MCF 10A (cell line): ENCODE data around the gene ME2. TPM values are rescaled to one million over a fixed set of nuclear protein-coding genes. Genes with fewer than 3 reads are reported as not detected.
"Not testable (repeated sequence)": the region's sequence is repeated elsewhere in the genome, so short reads cannot be mapped to it uniquely, and the experiment has no call there.

Experiments
- BruUV-seq: library from RNA; stranded (reverse); fragments of 400-500 nt; replicated peaks from 2 replicates; lab custom pipeline; 2021; lab: Mats Ljungman, UMichigan
- CTCF ChIA-PET: fragments of 300-600 bp; sonication (Branson Sonifier 250); formaldehyde crosslinking; extraction: SDS; loops from one replicate; lab custom pipeline; 2021; ENCODE audit warnings: antibody characterized with exemption, inconsistent platforms; lab: Yijun Ruan, JAX
- POLR2A ChIA-PET: fragments of 300-600, 350-650 bp; sonication (Branson Sonifier 250); formaldehyde crosslinking; extraction: SDS; loops from one replicate; lab custom pipeline; 2020; ENCODE audit warnings: antibody characterized with exemption, inconsistent platforms; lab: Yijun Ruan, JAX
- DNase-seq: peaks from one replicate; pipeline ENCODE4 v3.0.0-alpha.2; 2018; ENCODE audit not compliant: unreplicated experiment
- H3K27ac Mint-ChIP-seq: one replicate; pipeline ENCODE4 v1.8.0; 2022; ENCODE audit warnings: mild to moderate bottlenecking, low read depth, mixed read lengths; ENCODE audit not compliant: unreplicated experiment
- H3K27me3 Mint-ChIP-seq: one replicate; pipeline ENCODE4 v1.8.0; 2022; ENCODE audit warnings: mixed read lengths; ENCODE audit not compliant: insufficient read depth, unreplicated experiment
- H3K36me3 Mint-ChIP-seq: one replicate; pipeline ENCODE4 v1.8.0; 2022; ENCODE audit warnings: mild to moderate bottlenecking, moderate library complexity, mixed read lengths; ENCODE audit not compliant: insufficient read depth, unreplicated experiment
- H3K4me1 Mint-ChIP-seq: one replicate; pipeline ENCODE4 v1.8.0; 2022; ENCODE audit warnings: mixed read lengths; ENCODE audit not compliant: insufficient read depth, unreplicated experiment
- H3K4me3 Mint-ChIP-seq: one replicate; pipeline ENCODE4 v1.8.0; 2022; ENCODE audit warnings: mild to moderate bottlenecking, moderate library complexity, mixed read lengths; ENCODE audit not compliant: unreplicated experiment
- H3K9me3 Mint-ChIP-seq: one replicate; pipeline ENCODE4 v1.8.0; 2022; ENCODE audit warnings: mixed read lengths; ENCODE audit not compliant: unreplicated experiment
- intact Hi-C: fragments of 100-400 bp; cut with micrococcal nuclease; formaldehyde crosslinking; loops from 2 replicates; pipeline ENCODE4 v1.14.1; 2022
- total RNA-seq: library from RNA; stranded (reverse); gene quantifications from 2 replicates; pipeline ENCODE4 v1.2.3, GENCODE V29; 2022
- TF ChIP-seq, protein P1 (sequence below): fragments of 200-600 bp; IDR thresholded peaks from one replicate; pipeline ENCODE4 v1.8.0; 2022; ENCODE audit warnings: antibody characterized with exemption, mild to moderate bottlenecking; ENCODE audit not compliant: unreplicated experiment

ME2 gene
- total RNA-seq, 1 experiment from 2014 or later = 64.8 TPM

DNA sequence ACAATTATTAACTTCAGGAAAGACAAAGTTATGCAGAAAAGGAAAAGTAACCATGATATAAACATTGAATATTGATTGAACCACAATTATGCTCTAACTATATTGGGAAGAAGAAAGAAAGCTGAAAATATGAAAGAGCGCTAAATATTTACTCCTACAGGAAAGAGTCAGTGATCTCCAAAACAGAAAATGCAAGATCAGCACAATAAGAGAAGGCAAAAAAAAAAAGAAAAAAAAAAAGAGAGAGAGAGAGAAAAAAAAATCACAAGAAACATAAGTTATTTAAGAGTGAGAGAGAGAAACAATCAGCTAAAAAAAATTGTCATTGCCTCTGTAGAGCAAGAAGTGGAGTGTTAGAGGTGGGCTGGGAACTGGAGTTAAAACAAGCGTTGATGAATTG is 60.0 kb downstream of the ME2 start:
- no peak overlapping the region for H3K27ac Mint-ChIP-seq
- CTCF ChIA-PET = interaction anchor here (1.1 kb wide), 1 partner anchor 357 kb away, joined by 5 read pairs; no protein-coding TSS in a partner anchor

DNA sequence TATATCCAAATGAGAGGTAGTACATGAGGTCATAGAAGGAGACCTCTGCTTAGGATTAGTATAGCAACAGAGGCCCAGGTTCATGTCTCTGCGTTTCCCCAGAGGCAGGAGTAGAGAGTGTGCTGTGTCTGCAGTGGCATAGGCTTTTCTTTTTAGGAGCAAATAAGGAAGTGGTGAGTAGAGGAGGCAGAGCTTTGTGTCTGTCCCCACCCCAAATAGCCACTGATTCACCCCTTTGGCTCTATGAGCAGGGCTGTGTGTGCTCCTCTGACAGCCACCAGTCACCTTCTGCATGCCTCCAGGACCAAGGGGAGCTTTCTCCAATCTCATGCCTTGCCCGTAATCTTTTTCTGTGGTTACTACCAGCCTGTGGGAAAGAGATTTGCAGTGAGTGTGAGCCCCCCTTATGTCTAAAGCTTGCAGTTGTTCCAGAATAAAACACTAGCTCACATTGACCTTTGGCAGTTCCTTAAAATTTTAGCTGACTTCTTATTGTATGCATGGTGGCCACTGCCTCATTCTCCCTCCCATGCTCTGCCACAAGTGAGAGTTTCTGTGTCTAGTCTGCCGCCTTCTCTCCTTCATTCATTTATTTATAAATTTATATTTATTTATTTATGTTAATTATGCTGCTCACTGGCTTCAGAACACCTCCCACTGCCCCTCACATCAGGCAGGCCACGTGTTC is 65.5 kb downstream of the ME2 start:
- TF ChIP-seq, protein P1, sequence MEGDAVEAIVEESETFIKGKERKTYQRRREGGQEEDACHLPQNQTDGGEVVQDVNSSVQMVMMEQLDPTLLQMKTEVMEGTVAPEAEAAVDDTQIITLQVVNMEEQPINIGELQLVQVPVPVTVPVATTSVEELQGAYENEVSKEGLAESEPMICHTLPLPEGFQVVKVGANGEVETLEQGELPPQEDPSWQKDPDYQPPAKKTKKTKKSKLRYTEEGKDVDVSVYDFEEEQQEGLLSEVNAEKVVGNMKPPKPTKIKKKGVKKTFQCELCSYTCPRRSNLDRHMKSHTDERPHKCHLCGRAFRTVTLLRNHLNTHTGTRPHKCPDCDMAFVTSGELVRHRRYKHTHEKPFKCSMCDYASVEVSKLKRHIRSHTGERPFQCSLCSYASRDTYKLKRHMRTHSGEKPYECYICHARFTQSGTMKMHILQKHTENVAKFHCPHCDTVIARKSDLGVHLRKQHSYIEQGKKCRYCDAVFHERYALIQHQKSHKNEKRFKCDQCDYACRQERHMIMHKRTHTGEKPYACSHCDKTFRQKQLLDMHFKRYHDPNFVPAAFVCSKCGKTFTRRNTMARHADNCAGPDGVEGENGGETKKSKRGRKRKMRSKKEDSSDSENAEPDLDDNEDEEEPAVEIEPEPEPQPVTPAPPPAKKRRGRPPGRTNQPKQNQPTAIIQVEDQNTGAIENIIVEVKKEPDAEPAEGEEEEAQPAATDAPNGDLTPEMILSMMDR = no peak
- Mint-ChIP-seq H3K27me3 (no peaks in the 10 kb centered on the region), H3K4me1 (no peaks in the 10 kb centered on the region), H3K27ac (no peak overlapping the region), H3K36me3 (peaks cover 33% of the 10 kb centered on the region), H3K9me3 (no peaks in the 10 kb centered on the region), H3K4me3 (no peak overlapping the region)
- intact Hi-C loops = no loop called here
- BruUV-seq = no TSS peak
- POLR2A ChIA-PET = interaction anchor here (0.6 to 1.7 kb wide), 2 partner anchors 11 to 1215 kb away, joined by 3 to 6 read pairs; no protein-coding TSS in a partner anchor
- CTCF ChIA-PET = no interaction called here
- no peak for DNase-seq

More for the DNA sequence above, 60.0 kb downstream of the ME2 start:
- BruUV-seq = no TSS peak
- TF ChIP-seq, protein P1 = no peak
- no peak for DNase-seq
- no peaks in the 10 kb centered on the region for H3K27me3 Mint-ChIP-seq
- H3K9me3 Mint-ChIP-seq = no peaks in the 10 kb centered on the region
- POLR2A ChIA-PET = interaction anchor here (0.9 to 1.2 kb wide), 2 partner anchors 10 to 29 kb away, joined by 3 to 9 read pairs; partner anchors contain the start of gene ELAC1
- H3K4me3 Mint-ChIP-seq = no peak overlapping the region
- intact Hi-C loops = no loop called here
- no peaks in the 10 kb centered on the region for H3K4me1 Mint-ChIP-seq
- peaks cover 45% of the 10 kb centered on the region for H3K36me3 Mint-ChIP-seq

DNA sequence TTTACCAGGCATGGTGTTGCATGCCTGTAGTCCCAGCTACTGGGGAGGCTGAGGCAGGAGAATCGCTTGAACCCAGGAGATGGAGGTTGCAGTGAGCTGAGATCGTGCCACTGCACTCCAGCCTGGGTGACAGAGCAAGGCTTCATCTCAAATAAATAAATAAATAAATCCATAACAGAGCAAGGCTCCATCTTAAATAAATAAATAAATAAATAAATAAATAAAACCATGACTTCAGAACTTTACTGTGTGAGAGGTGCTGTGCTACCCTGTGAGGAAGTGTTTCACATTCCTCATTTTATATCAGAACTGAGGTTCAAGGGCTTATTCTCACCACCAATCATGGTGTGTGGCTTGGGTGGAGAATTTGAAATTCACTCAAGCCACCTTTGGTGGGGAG is 67.0 kb downstream of the ME2 start:
- peaks cover 29% of the 10 kb centered on the region for H3K36me3 Mint-ChIP-seq
- H3K4me3 Mint-ChIP-seq, BruUV-seq, DNase-seq, POLR2A ChIA-PET, H3K27me3 Mint-ChIP-seq, H3K4me1 Mint-ChIP-seq, H3K27ac Mint-ChIP-seq, H3K9me3 Mint-ChIP-seq, intact Hi-C loops: not testable (repeated sequence)
- CTCF ChIA-PET = interaction anchor here (0.6 kb wide), 1 partner anchor 8 kb away, joined by 3 read pairs; no protein-coding TSS in a partner anchor

DNA sequence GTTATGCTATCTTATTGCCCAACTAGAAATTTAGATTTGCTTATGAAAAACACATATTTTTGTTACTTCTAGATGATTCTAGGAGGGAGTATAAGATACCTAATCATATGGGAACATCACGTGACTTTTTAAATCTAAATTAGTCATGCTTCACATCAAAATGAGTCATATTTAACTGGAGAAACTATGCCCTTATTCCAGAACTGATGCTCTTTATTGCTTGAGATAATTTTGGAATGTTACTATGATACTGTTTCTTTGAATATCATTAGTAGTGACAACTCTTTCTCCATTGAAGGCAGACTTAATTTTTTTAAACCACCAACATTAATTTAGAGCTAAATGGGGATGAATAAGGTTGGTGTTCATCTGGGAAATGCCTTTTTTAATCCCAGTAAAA is 69.0 kb downstream of the ME2 start:
- Mint-ChIP-seq H3K9me3 (no peaks in the 10 kb centered on the region), H3K4me1 (no peaks in the 10 kb centered on the region), H3K27ac (no peak overlapping the region), H3K36me3 (peaks cover 15% of the 10 kb centered on the region), H3K4me3 (no peak overlapping the region), H3K27me3 (no peaks in the 10 kb centered on the region)
- CTCF ChIA-PET = no interaction called here
- TF ChIP-seq, protein P1 = no peak
- intact Hi-C loops = no loop called here
- BruUV-seq = no TSS peak
- POLR2A ChIA-PET = interaction anchor here (1.3 to 1.5 kb wide), 2 partner anchors 78 to 82 kb away, joined by 3 to 4 read pairs; partner anchors contain the start of gene SMAD4
- no peak for DNase-seq
